NCI-H460 (cell line): ENCODE measurements around the gene UGT3A1. TPM values are rescaled to one million over a fixed set of nuclear protein-coding genes. Genes with fewer than 3 reads are reported as not detected.

Source experiments
- DNase-seq: peaks from one replicate; pipeline ENCODE4 v3.0.0-alpha.2; 2016; ENCODE audit warnings: low read depth; ENCODE audit errors: extremely low read depth
- total RNA-seq: library from RNA; depleted of rRNA; stranded (reverse); fragments of >200 nt; shearing (Covaris generic); gene quantifications from 2 replicates; pipeline ENCODE4 v1.2.3, GENCODE V29; 2014; rRNA removed

The UGT3A1 gene
- total RNA-seq, 1 experiment from 2014 or later, result not detected

- DNase-seq, result no peak
Measured at GRCh38 chr5:35921930-35922329, 69.3 kb downstream of the UGT3A1 start.

DNA sequence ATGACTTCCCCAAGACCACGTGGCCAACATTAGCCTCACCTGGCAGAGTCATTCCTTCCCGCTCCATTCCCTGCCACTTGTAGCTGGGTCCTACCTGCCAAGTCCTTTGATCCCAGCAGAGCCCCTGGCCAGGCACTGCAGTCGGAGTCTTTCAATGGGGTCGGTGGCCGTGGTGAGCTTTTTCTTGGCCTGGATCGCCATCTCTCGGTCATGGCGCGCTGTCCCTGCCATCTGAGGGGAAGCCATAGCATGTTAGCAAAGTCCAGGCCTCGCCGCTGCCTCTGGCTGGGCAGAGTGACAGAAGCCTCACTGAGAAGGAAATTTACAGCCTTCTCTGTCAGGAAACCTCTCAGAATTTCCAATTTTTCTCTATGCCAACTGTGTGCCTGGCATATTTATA lies 70.3 kb downstream of the UGT3A1 start:
- DNase-seq, result no peak

- DNase-seq, result no peak
Measured at GRCh38 chr5:35919191-35919590, 72.0 kb downstream of the UGT3A1 start.

GRCh38 chr5:35908814-35909213 lies 82.4 kb downstream of the UGT3A1 start:
- no peak for DNase-seq

- DNase-seq, result no peak
Measured at GRCh38 chr5:35908228-35908627, 83.0 kb downstream of the UGT3A1 start.

GRCh38 chr5:35904443-35905132 lies 86.6 kb downstream of the UGT3A1 start:
- DNase-seq, result no peak

GRCh38 chr5:35903631-35904203 lies 87.5 kb downstream of the UGT3A1 start:
- no peak for DNase-seq

DNA sequence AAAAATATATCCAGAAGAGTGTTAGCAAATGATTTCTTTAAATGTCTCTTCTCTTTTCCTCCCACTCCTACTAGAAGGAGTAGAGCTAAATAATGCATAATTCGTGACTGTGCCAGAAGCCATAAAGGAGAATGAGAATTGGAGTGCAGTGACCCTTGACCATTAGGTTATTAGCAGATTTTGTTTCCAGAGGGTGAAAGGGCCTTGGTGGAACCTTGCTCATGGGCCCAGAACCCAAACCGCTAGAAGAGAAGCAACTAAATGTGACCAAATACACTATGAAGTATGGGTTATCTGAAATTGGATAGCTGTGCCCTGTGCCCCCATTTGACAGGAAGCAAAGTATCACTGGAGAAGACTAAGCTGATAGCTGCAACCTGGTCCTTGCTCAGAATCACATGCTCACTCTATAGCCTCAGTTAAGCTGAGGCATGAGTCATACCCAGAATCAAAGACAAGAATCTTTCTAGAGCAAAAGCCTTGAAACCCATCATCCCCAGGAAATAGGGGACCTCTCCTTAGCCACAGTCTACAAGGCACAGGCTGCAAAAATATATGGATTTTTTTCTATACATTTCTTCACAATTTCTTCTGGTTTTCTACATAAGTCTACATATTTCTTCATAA lies 89.0 kb downstream of the UGT3A1 start:
- no peak for DNase-seq

Other genes with a start within 250 kb of the UGT3A1 start
- not detected in 2 replicates for gene IL7R, start 134.5 kb downstream of the UGT3A1 start, total RNA-seq
- gene CAPSL, start 52.8 kb downstream of the UGT3A1 start, total RNA-seq, result not detected in 2 replicates
- not detected in 2 replicates for gene UGT3A2, start 75.5 kb upstream of the UGT3A1 start, total RNA-seq
- 9.7 and 11.5 TPM in 2 replicates for gene LMBRD2, start 160.5 kb upstream of the UGT3A1 start, total RNA-seq
- 33.3 and 35.0 TPM in 2 replicates for gene SKP2, start 160.7 kb upstream of the UGT3A1 start, total RNA-seq